Bronchial epithelial cell (primary cell): ENCODE data around the gene ETF1. TPM values are rescaled to one million over a fixed set of nuclear protein-coding genes. Genes with fewer than 3 reads are reported as not detected.
A peak's percentile ranks its signal among the peaks of the same experiment; 100 is the strongest.
"Not testable (repeated sequence)": the region's sequence is repeated elsewhere in the genome, so short reads cannot be mapped to it uniquely, and the experiment has no call there.

Source experiments
- DNase-seq: peaks from one replicate; pipeline ENCODE4 v3.0.0-alpha.2; 2010; ENCODE audit warnings: low read depth
- FAIRE-seq: peaks from 2 replicates; lab custom pipeline; 2011; peaks lifted over from hg19 to GRCh38; lab: Jason Lieb, UNC
- H3K27me3 ChIP-seq: 2 replicates; pipeline ENCODE4 v1.5.1; 2011; ENCODE audit warnings: low read length; ENCODE audit not compliant: control insufficient read depth, insufficient read depth
- H3K36me3 ChIP-seq: 2 replicates; pipeline ENCODE4 v1.5.1; 2011; ENCODE audit warnings: low read length; ENCODE audit not compliant: control insufficient read depth, insufficient read depth
- H3K4me3 ChIP-seq: 2 replicates; pipeline ENCODE4 v1.5.1; 2011; ENCODE audit warnings: mild to moderate bottlenecking, low read depth, low read length, control low read depth
- total RNA-seq: library from RNA; depleted of rRNA; stranded (reverse); fragments of >200 nt; gene quantifications from 2 replicates; pipeline ENCODE4 v1.2.1, GENCODE V29; 2014
- TF ChIP-seq, protein P1 (sequence below): IDR thresholded peaks from 2 replicates; pipeline ENCODE4 v1.5.1; 2011; ENCODE audit warnings: mild to moderate bottlenecking, moderate library complexity, low read length, control low read depth, inconsistent platforms; ENCODE audit not compliant: insufficient read depth, severe bottlenecking

ETF1 gene
- total RNA-seq, 1 donor from 2014 or later: 183 TPM

DNA sequence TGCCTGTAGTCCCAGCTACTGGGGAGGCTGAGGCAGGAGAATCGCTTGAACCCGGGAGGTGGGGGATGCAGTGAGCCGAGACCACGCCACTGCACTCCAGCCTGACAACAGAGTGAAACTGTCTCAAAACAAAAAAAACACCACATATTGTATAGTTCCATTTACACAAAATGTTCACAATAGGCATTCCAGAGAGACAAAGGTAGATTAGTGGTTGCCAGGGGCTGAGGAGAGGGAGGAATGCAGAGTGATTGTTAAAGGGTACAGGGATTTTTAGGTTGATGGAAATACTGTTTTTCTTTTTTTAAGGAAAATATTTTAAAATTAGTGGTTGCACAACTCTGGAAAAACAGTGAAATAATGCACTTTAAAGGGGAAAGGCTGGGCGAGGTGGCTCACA, 19.6 kb downstream of the ETF1 start:
- H3K36me3 ChIP-seq: peaks cover 2% of the 10 kb centered on the region
- H3K4me3 ChIP-seq: no peak overlapping the region
- no peak for DNase-seq
- TF ChIP-seq, protein P1, sequence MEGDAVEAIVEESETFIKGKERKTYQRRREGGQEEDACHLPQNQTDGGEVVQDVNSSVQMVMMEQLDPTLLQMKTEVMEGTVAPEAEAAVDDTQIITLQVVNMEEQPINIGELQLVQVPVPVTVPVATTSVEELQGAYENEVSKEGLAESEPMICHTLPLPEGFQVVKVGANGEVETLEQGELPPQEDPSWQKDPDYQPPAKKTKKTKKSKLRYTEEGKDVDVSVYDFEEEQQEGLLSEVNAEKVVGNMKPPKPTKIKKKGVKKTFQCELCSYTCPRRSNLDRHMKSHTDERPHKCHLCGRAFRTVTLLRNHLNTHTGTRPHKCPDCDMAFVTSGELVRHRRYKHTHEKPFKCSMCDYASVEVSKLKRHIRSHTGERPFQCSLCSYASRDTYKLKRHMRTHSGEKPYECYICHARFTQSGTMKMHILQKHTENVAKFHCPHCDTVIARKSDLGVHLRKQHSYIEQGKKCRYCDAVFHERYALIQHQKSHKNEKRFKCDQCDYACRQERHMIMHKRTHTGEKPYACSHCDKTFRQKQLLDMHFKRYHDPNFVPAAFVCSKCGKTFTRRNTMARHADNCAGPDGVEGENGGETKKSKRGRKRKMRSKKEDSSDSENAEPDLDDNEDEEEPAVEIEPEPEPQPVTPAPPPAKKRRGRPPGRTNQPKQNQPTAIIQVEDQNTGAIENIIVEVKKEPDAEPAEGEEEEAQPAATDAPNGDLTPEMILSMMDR: no peak
- H3K27me3 ChIP-seq: no peaks in the 10 kb centered on the region
- no peak for FAIRE-seq

DNA sequence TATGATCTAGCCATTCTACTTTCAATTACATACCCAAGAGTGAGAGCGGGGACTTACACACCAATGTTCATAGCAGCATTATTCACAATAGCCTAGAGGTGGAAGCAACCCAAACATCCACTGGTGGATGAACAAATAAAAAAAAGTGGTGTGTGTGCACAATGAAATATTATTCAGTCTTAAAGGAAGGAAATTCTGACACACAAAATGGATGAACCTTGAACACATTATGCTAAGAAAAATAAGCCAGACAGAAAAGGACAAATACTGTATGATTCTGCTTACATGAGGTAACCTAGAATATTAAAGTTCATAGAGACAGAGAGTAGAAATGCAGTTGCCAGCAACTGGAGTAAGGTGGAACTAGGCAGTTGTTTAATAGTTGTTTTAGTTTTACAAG, 22.1 kb downstream of the ETF1 start:
- TF ChIP-seq, protein P1: no peak
- Histone ChIP-seq H3K36me3 (peaks cover 11% of the 10 kb centered on the region), H3K27me3 (no peaks in the 10 kb centered on the region), H3K4me3 (no peak overlapping the region)
- FAIRE-seq: no peak
- DNase-seq: no peak

DNA sequence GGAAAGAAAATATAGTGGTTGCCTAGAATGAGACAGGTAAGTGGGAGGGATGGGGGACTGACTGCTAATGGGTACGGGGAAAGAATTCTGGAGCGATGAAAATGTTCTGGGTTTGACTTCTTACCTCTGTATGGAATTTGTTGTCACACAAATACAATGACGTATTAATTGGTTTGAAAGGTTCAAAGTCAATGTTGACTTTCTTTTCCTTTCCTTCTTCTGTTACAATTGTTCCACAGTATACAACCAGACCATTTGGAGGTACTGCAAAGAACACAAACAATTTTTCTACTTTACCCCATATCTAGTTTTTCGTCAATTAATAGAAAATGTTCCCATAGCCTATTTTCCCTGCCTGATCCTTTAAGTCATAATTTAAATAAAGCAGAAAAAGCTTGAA, 25.6 kb downstream of the ETF1 start:
- no peak for FAIRE-seq
- peaks cover 22% of the 10 kb centered on the region for H3K36me3 ChIP-seq
- no peak overlapping the region for H3K4me3 ChIP-seq

DNA sequence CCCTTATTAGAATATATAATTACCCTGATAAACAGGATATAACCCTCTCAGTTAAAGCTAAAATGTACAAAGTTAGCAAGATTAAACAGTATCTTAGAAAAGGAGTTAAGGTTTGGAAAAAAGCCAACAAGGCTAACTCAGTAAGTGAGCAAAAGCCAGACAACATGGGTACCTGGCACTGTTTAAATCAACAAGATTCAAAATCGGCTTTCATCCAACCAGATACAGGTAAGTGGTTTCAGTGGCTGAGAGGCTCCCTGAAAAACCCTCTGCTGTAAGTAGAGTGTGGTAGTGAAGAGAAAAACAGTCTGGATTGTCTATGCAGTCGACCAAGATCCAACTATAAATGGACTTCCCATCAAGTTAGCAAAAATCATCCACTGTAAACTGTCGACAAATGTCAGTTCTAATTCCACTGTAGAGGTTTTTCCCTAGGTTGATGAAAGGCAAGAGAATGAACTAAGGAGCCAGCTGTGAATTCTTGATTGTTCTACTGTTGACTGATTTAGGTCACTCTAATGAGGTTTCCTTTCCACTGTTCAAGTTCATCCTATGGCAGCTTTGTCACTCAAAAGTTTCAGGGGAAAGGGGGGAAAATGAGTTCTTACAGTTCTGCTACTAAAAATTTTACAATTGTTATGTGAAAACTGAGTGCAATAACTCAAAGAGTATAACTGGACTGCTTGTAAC, 27.3 kb downstream of the ETF1 start:
- H3K27me3 ChIP-seq: no peaks in the 10 kb centered on the region
- no peak overlapping the region for H3K4me3 ChIP-seq
- FAIRE-seq (no peak), DNase-seq (no peak)
- peaks cover 25% of the 10 kb centered on the region for H3K36me3 ChIP-seq
- TF ChIP-seq, protein P1: no peak

More for the DNA sequence above, 25.6 kb downstream of the ETF1 start:
- no peak for DNase-seq
- TF ChIP-seq, protein P1: no peak
- H3K27me3 ChIP-seq: no peaks in the 10 kb centered on the region

DNA sequence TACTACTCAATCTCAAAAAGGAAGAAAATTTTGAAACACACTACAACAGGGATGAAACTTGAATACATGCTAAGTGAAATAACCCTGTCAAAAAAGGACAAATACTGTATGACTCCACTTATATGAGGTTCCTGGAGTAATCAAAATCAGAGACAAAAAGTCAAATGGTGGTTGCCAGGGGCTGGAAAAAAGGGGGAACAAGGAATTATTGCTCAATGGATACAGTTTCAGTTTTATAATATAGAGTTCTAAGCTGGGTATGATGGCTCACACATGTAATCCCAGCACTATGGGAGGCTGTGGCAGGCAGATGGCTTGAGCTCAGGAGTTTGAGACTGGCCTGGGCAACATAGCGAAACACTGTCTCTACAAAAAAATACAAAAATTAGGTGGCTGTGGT, 29.0 kb downstream of the ETF1 start:
- TF ChIP-seq, protein P1: no peak
- Histone ChIP-seq H3K4me3 (no peak overlapping the region), H3K27me3 (no peaks in the 10 kb centered on the region), H3K36me3 (peaks cover 25% of the 10 kb centered on the region)
- DNase-seq (no peak), FAIRE-seq (no peak)

DNA sequence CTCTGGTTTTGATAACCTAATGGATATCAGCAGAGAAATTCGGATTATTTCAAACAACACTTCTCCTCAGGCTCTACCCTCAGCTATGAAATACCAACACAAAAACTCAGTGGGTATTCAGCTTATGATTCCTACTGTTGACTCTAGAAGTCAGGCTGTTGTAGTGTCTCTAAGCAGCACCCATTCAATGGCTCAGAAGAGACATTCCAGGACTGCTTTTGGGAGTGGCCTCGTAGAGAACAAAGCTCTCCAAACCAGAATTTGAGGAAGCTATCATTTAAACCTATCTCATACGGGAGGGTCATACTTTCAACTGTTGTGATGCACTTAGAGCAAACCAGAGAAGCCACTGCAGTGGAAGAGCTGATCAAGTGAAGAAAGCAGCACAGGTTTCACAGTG, 34.1 kb downstream of the ETF1 start:
- Histone ChIP-seq H3K4me3 (no peak overlapping the region), H3K36me3 (peaks cover 10% of the 10 kb centered on the region), H3K27me3 (no peaks in the 10 kb centered on the region)
- FAIRE-seq (no peak), DNase-seq (no peak)
- TF ChIP-seq, protein P1: no peak

DNA sequence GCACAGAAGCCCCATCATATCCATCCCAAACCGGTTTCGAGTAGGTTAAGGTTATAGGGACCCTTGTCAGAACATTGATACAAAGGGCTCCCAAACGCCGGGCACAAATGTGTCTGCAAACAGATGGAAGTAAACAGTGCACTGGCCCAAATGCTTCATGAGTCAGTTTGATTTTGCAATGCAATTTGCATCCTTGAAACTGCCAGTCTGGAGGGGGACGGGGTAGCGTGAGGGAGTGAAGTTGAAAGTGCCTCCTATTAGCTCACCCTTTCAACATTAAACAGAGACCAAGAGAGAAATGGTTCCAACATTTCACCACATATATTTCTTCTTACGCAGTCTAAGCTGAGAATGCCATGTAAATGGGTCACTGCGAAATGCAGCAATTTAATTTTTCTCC, 35.6 kb downstream of the ETF1 start:
- not testable (repeated sequence) for H3K27me3 ChIP-seq, FAIRE-seq, H3K36me3 ChIP-seq, H3K4me3 ChIP-seq
- peak; percentile 69 for DNase-seq
